Prostate gland (tissue), 2 donors: ENCODE results near the gene GSTO1.

Experiments used
- POLR2A ChIP-seq: fragments of 450-650 bp; IDR thresholded peaks from one replicate; pipeline ENCODE4 v1.6.1; 2016; ENCODE audit warnings: antibody characterized with exemption, mild to moderate bottlenecking
- TF ChIP-seq, protein P1 (sequence below), 4 experiments: fragments of 200-600 bp in 2 of 4; fragments of 450-650 bp in 2 of 4; sonication (generic) in 2 of 4; IDR thresholded peaks; 1 replicate in 3 of 4; 2 replicates in 1 of 4; pipeline ENCODE4 v1.5.1; 2016 to 2019; ENCODE audit warnings: antibody characterized with exemption in 4 of 4, mild to moderate bottlenecking in 2 of 4, moderate library complexity in 2 of 4

GRCh38 chr10:104293011-104293410, 38.3 kb downstream of the GSTO1 start:
- TF ChIP-seq POLR2A = no peak
- TF ChIP-seq, protein P1, sequence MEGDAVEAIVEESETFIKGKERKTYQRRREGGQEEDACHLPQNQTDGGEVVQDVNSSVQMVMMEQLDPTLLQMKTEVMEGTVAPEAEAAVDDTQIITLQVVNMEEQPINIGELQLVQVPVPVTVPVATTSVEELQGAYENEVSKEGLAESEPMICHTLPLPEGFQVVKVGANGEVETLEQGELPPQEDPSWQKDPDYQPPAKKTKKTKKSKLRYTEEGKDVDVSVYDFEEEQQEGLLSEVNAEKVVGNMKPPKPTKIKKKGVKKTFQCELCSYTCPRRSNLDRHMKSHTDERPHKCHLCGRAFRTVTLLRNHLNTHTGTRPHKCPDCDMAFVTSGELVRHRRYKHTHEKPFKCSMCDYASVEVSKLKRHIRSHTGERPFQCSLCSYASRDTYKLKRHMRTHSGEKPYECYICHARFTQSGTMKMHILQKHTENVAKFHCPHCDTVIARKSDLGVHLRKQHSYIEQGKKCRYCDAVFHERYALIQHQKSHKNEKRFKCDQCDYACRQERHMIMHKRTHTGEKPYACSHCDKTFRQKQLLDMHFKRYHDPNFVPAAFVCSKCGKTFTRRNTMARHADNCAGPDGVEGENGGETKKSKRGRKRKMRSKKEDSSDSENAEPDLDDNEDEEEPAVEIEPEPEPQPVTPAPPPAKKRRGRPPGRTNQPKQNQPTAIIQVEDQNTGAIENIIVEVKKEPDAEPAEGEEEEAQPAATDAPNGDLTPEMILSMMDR (IDR thresholded peaks at IDR 0.05) = no peak
